A549 (cell line): ENCODE data around the gene MMP10.

ENCODE experiments used
- BHLHE40 ChIP-seq: IDR thresholded peaks from 2 replicates; pipeline ENCODE4 v1.6.1; 2012; ENCODE audit warnings: low read depth, low read length, inconsistent platforms
- CBX2 ChIP-seq: fragments of 200-600 bp; sonication (generic); IDR thresholded peaks from 2 replicates; pipeline ENCODE4 v1.6.1; 2016; ENCODE audit warnings: low read depth, mild to moderate bottlenecking, borderline replicate concordance
- CEBPB ChIP-seq, 2 experiments: fragments of >200 bp in 1 of 2; sonication (Bioruptor Twin) in 1 of 2; formaldehyde crosslinking in 1 of 2; IDR thresholded peaks; 2 replicates each; pipeline ENCODE4 v1.6.1; 2012 to 2016
- CTCF ChIP-seq: fragments of >200 bp; sonication (Bioruptor Twin); formaldehyde crosslinking; IDR thresholded peaks from 3 replicates; pipeline ENCODE4 v1.5.1; 2016
- ELK1 ChIP-seq: fragments of 150-350 bp; IDR thresholded peaks from 2 replicates; pipeline ENCODE4 v1.6.1; 2014; ENCODE audit warnings: low read depth, mild to moderate bottlenecking, low read length
- FOSL2 ChIP-seq, 2 experiments: fragments of 450-650 bp in 1 of 2; fragments of >200 bp in 1 of 2; sonication (Bioruptor Twin) in 1 of 2; formaldehyde crosslinking; IDR thresholded peaks; 2 replicates each; pipeline versions ENCODE4 v1.5.0 to v1.6.1; 2016 to 2020; ENCODE audit warnings: mild to moderate bottlenecking in 1 of 2, moderate library complexity in 1 of 2
- HDAC2 ChIP-seq: fragments of 200-600 bp; sonication (generic); IDR thresholded peaks from 2 replicates; pipeline ENCODE4 v1.6.1; 2016
- NR3C1 ChIP-seq: fragments of >200 bp; sonication (Bioruptor Twin); formaldehyde crosslinking; IDR thresholded peaks from 3 replicates; pipeline ENCODE4 v1.6.1; 2017
- POLR2A ChIP-seq: IDR thresholded peaks from 2 replicates; pipeline ENCODE4 v1.6.1; 2012; ENCODE audit warnings: mild to moderate bottlenecking, low read length
- RARB ChIP-seq: fragments of 250-450 bp; sonication (Bioruptor Pico); IDR thresholded peaks from 2 replicates; pipeline ENCODE4 v1.8.0; 2021; ENCODE audit warnings: mild to moderate bottlenecking, moderate library complexity
- RFX5 ChIP-seq: fragments of 450-650 bp; IDR thresholded peaks from 2 replicates; pipeline ENCODE4 v1.7.1; 2014; ENCODE audit warnings: antibody characterized with exemption, mild to moderate bottlenecking, moderate library complexity

- TF ChIP-seq RFX5 (no peak), POLR2A (no peak), RARB (CRISPR knock-in tag) (no peak), CEBPB (IDR thresholded peaks at IDR 0.05) (no peak), CTCF (no peak), HDAC2 (no peak), FOSL2 (IDR thresholded peaks at IDR 0.05) (no peak), FOSL2 (CRISPR knock-in tag; IDR thresholded peaks at IDR 0.05) (no peak), NR3C1 (no peak), BHLHE40 (no peak), CBX2 (no peak), ELK1 (no peak)
These were observed 17.8 kb upstream of the MMP10 start, which contains the start of gene MMP1 for GRCh38 chr11:102798012-102798746.
